ENCODE data around the gene LRRC1.

LRRC1 gene

GRCh38 chr6:53825532-53826321 is 30.9 kb downstream of the LRRC1 start:
- ATAC-seq, result no peak
- TF ChIP-seq CSDC2 (CRISPR knock-in tag; IDR thresholded peaks at IDR 0.05), result no peak
- no peak for TF ChIP-seq ARNTL (CRISPR knock-in tag; IDR thresholded peaks at IDR 0.05; ENCODE audit: borderline replicate concordance, low read depth)
- no peak for TF ChIP-seq ZFP30 (CRISPR knock-in tag; IDR thresholded peaks at IDR 0.05)
- no peak for TF ChIP-seq ESRRG (CRISPR knock-in tag; IDR thresholded peaks at IDR 0.05)
- TF ChIP-seq CREB5 (CRISPR knock-in tag; IDR thresholded peaks at IDR 0.05; ENCODE audit: low read depth), result no peak
- TF ChIP-seq ZFP3 (CRISPR knock-in tag; IDR thresholded peaks at IDR 0.05), result no peak
- TF ChIP-seq, protein P1, sequence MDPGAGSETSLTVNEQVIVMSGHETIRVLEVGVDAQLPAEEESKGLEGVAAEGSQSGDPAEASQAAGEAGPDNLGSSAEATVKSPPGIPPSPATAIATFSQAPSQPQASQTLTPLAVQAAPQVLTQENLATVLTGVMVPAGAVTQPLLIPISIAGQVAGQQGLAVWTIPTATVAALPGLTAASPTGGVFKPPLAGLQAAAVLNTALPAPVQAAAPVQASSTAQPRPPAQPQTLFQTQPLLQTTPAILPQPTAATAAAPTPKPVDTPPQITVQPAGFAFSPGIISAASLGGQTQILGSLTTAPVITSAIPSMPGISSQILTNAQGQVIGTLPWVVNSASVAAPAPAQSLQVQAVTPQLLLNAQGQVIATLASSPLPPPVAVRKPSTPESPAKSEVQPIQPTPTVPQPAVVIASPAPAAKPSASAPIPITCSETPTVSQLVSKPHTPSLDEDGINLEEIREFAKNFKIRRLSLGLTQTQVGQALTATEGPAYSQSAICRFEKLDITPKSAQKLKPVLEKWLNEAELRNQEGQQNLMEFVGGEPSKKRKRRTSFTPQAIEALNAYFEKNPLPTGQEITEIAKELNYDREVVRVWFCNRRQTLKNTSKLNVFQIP (CRISPR knock-in tag; IDR thresholded peaks at IDR 0.05; ENCODE audit: borderline replicate concordance, low read depth), result no peak
- no peak for TF ChIP-seq ZNF565 (CRISPR knock-in tag; conservative IDR thresholded peaks at IDR 0.05; ENCODE audit: low read depth)
- TF ChIP-seq PPARA (CRISPR knock-in tag; IDR thresholded peaks at IDR 0.05; ENCODE audit: borderline replicate concordance), result no peak
- no peak for TF ChIP-seq PATZ1 (CRISPR knock-in tag; IDR thresholded peaks at IDR 0.05; ENCODE audit: borderline replicate concordance)

- ATAC-seq, result no peak
- TF ChIP-seq GLIS3 (CRISPR knock-in tag; IDR thresholded peaks at IDR 0.05), result no peak
- TF ChIP-seq ZC3H10 (CRISPR knock-in tag; IDR thresholded peaks at IDR 0.05), result no peak
- no peak for TF ChIP-seq ISL1 (CRISPR knock-in tag; IDR thresholded peaks at IDR 0.05)
- TF ChIP-seq ESRRG (CRISPR knock-in tag; IDR thresholded peaks at IDR 0.05), result no peak
- no peak for TF ChIP-seq TCF4 (CRISPR knock-in tag; IDR thresholded peaks at IDR 0.05; ENCODE audit: borderline replicate concordance)
- no peak for TF ChIP-seq ARNTL (CRISPR knock-in tag; IDR thresholded peaks at IDR 0.05; ENCODE audit: borderline replicate concordance, low read depth)
- no peak for TF ChIP-seq TSHZ2 (CRISPR knock-in tag; IDR thresholded peaks at IDR 0.05)
- TF ChIP-seq ZNF8 (CRISPR knock-in tag; IDR thresholded peaks at IDR 0.05), result no peak
- no peak for TF ChIP-seq ZFP30 (CRISPR knock-in tag; IDR thresholded peaks at IDR 0.05)
- TF ChIP-seq ZFP3 (CRISPR knock-in tag; IDR thresholded peaks at IDR 0.05), result no peak
Measured at GRCh38 chr6:53827531-53827930, 32.7 kb downstream of the LRRC1 start.

- TF ChIP-seq BACH2 (CRISPR knock-in tag; IDR thresholded peaks at IDR 0.05; ENCODE audit: borderline replicate concordance), result no peak
- no peak for TF ChIP-seq ZC3H10 (CRISPR knock-in tag; IDR thresholded peaks at IDR 0.05)
- TF ChIP-seq ARNTL (CRISPR knock-in tag; IDR thresholded peaks at IDR 0.05; ENCODE audit: borderline replicate concordance, low read depth), result no peak
- no peak for TF ChIP-seq TCF4 (CRISPR knock-in tag; IDR thresholded peaks at IDR 0.05; ENCODE audit: borderline replicate concordance)
- TF ChIP-seq, protein P1 (CRISPR knock-in tag; IDR thresholded peaks at IDR 0.05; ENCODE audit: borderline replicate concordance, low read depth), result no peak
- TF ChIP-seq ESRRG (CRISPR knock-in tag; IDR thresholded peaks at IDR 0.05), result no peak
- no peak for TF ChIP-seq PPARA (CRISPR knock-in tag; IDR thresholded peaks at IDR 0.05; ENCODE audit: borderline replicate concordance)
- TF ChIP-seq CSDC2 (CRISPR knock-in tag; IDR thresholded peaks at IDR 0.05), result no peak
- TF ChIP-seq CREB5 (CRISPR knock-in tag; IDR thresholded peaks at IDR 0.05; ENCODE audit: low read depth), result no peak
- no peak for TF ChIP-seq ZNF8 (CRISPR knock-in tag; IDR thresholded peaks at IDR 0.05)
- no peak for TF ChIP-seq ZFP3 (CRISPR knock-in tag; IDR thresholded peaks at IDR 0.05)
- TF ChIP-seq ZNF565 (CRISPR knock-in tag; conservative IDR thresholded peaks at IDR 0.05; ENCODE audit: low read depth), result no peak
- no peak for ATAC-seq
Measured at GRCh38 chr6:53828215-53828614, 33.4 kb downstream of the LRRC1 start.
